GM19043 (cell line): ENCODE results near the gene CCDC201.

Source experiments
- ATAC-seq: cut with Tn5 transposase; IDR thresholded peaks from one replicate; pipeline ENCODE4 v1.9.1; 2021; ENCODE audit warnings: low read depth; ENCODE audit not compliant: unreplicated experiment

Gene CCDC201

DNA sequence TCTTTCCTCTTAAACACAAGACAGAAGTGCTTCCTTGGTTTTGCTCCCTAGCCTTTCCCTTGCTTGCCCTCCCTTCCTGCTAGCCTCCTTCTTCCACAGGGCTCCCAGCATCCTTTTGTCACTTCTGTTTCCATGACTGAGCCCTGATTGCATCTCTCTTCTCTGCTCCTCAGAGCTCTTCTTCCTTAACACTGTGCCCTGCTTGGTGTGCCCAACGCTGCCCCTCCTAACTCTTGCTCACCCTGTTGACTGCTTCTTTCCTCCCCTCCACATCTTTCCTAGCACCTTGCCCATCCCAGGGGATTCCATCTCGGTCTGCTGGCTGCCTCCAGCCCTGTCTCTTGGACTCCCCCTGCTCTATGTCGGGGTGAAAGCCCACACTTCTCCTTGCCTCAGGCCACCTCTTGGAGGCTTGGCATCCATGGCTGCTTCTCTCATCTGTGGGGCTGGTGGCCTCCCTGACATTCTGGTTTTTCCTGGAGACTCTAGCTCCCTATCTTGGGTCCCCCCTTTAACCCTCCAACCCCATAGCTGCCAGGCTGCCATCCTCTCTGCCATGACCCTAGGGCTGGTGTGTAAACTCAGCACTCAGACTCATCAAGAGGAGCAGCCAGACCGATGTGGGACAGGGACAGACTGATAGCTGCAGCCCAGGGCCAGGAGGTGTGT, 21.2 kb upstream of the CCDC201 start:
- no peak for ATAC-seq

DNA sequence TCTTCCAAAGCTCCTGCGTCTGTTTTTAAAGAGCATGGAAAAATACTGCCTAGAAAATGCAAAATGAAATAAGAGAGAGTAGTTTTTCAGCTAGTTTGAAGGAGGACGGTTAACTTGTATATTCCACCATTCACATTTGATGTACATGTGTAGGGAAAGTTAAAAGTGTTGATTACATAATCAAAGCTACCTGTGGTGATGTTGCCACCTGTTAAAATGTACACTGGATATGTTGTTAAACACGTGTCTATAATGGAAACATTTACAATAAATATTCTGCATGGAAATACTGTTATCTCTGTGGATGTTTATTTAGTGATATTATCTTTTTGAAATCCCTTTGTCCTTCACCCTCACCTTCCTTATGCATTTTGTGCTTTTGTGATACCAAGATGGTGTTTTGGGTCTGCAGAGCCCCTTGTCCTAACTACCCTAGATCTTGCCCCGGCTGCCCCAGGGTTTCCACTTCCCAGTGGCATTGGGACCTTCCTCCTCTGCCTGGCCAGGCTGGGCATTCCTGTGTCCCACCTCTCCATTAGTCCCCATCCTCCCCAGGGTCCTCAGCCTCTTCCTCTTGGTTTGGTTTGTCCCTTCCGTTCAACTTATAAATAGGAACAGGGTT, 20.6 kb upstream of the CCDC201 start:
- ATAC-seq, result no peak

GRCh38 chr7:45892407-45893035, 19.6 kb upstream of the CCDC201 start:
- ATAC-seq, result no peak

DNA sequence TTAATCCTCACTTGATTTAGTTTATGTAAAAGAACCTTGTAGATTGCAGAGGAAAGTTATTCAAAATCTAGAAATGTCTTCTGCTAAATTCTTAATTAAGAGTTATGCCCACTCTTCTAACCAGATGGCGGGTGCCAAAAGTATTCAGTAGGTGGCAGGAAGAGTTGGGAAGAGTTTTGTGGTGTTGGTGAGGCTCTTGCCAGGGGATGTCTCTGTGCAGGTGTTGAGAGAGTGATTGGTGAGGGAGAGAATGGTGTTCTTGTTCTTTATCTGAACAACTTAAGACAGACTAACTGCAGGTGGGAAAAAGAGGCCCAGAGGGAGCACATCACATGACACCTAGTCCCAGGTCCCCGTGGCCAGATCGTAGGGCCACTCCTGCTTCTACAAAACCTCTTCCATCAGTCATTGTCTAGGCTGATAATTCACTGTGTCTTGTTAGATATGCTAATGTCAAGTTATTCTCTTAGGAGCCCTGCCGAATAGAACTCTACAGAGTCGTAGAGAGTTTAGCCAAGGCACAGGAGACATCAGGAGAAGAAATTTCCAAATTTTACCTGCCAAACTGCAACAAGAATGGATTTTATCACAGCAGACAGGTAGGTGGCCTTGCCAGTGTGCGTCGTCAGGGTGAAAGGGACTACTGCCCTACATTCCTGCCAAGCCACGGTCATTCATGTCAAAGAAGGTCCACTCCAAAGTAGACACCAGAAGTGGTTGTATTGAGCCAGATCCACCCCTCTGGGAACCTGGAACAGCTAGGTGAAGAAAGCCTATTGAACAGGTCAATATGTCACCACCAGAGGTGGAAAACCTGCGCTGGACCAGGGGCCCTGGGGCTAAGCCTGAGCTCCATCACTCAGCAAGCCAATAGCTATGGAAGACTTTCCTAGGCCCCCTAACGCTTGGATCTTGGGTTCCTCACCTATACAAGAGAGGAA, 18.9 kb upstream of the CCDC201 start:
- no peak for ATAC-seq

GRCh38 chr7:45890902-45891461, 18.1 kb upstream of the CCDC201 start:
- ATAC-seq, result no peak

GRCh38 chr7:45890125-45890901, 17.4 kb upstream of the CCDC201 start:
- ATAC-seq, result no peak

- ATAC-seq, result no peak
These were observed 16.6 kb upstream of the CCDC201 start for GRCh38 chr7:45889367-45890067.

DNA sequence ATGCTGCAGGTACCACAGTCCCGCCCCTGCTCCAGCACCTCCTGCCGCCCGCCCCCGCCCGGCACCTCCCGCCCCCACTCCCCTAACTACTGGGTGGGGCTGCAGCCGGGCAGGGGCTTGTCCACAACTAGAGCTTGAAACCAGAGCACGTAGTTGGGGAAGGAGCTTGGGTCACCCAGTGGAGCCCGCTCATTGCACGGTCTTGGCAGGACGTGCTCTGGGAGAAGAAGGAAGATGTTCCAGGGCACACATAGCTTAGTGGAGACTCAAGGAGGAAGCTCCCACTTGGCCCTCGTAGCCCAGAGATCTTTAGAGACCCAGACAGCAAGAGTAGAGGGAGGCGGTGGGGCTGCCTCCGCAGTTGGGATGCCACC, 16.1 kb upstream of the CCDC201 start:
- ATAC-seq, result no peak

GRCh38 chr7:45888185-45888992, 15.5 kb upstream of the CCDC201 start, which contains the start of gene IGFBP1:
Gene IGFBP1, plus strand, starts transcription at chr7:45888488. Its CDS starts 165 bp downstream, at chr7:45888653.
- ATAC-seq, result no peak

DNA sequence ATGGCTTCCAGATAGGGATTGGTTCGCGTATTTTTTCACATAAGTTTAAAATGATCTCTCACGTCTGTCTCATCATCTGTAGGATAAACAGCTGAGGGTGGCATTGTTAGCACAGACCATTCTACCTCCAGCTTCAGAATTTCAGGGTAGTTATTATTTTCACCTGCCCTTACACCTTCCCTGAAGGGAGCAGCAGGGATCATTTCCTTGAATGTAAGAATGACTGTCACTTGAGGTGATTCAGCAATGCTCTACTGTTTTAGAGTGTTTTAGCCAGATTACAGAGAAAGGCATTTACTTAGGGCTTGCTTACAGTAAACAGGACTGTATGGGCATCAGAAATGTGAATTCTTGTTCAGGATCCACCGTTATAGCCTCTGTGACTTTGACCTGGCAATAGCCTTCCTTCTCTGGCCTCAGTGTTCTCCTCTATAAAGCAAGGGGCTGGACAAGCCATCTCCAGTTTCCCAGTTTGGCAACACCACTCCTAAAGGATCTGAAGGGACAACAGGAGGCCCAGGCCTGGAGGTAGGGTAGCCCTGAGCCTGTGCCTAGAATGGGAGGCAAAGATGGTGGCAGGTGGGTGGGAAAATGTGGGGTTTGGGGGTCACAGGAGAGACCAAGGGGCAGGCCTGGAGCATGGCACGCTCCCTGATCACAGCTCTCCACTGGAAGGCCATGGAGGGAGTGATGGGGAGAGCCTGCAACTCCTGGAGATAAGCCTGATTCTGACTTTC, 14.2 kb upstream of the CCDC201 start:
- no peak for ATAC-seq

DNA sequence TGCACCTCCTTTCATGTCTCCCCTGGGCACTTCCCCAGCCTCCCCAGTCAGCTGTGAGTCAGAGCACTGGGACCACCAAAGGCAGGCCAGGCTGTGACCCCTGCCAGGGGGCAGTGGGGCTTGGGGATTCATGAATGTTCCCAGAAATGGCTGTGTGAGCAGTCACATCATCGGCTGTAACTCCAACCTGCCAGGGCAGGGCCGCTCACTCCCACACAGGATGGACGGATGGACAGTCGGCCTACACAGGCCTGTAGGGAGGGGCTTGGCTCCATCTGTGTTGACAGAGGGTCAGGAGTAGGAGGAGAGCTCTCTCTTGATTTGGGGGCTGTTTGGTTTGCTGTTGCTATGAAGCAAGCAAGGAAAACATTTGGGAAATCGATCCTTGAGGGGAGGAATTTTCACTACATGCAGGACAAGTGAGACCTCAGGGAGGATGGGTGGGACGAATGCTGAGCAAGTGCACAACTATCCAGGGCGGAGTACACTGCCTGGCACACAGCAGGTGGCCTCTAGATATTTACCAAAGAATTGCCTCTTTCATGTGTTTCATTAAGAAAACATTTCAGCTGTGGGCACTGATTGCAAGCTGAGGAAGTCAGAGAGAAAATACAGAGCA, 12.5 kb upstream of the CCDC201 start:
- no peak for ATAC-seq

DNA sequence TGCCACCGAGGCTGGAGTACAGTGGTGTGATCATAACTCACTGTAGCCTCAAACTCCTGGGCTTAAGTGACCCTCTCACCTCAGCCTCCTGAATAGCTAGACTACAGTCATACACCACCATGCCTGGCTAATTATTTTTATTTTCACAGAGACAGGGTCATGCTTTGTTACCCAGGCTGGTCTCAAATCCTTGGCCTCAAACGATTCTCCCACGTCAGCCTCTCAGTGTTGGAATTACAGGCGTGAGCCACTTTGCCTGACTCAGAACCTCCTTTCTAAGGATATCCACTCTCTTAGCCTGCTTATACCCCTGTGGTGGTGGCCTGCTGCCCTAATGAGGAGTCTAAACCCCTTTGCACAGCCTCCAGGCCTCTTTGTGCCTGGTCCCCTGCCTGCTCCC, 11.3 kb upstream of the CCDC201 start:
- no peak for ATAC-seq

DNA sequence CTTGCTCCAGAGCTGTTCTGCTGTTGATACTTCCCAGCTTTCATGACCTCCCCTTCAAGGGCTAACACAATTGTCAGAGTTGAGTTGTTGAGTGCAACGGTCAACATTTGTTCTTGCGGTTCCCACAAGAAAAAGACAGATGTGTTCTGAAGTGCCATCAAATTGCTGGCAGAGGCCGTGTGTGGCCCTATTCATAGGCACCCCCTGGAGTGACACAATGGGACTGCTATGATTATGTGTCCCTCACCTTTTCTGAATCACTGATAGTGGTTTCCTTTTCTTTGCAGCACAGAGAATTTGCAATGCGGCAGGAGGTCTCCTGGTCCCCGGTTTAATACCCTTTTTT, 9.6 kb upstream of the CCDC201 start:
- no peak for ATAC-seq

DNA sequence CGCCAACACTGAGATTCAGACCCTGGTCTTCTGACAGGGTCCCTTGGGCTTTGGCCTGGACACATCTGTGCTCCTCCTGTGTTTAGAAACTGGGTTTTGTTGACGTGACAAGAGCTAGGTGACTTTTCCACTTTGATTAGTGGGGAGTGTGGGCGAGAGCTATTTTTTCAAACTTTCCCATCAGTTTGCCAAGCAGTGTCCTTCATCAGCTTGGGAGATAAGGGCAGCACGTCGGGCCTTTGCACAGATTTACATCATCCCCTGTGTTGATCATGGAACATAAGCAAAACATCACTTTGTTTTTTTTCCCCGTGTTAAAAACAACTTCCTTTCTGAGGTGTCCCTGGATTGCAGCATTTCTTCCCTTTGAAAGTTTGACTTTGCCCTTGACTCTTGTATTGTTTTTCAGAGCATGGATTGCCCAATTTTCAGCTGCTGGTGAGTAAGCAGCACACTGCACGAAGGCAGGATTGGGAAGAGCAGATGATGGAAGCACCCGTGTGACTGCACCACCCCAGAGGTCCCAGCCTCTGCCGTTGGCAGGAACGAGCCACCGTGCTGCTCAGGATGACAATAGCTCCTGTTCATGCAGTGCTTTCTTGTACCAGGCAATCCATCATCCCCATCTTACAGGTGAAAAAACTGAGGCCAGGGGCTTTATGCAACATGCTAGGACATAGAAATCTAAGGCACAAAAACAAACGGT, 9.0 kb upstream of the CCDC201 start:
- no peak for ATAC-seq

DNA sequence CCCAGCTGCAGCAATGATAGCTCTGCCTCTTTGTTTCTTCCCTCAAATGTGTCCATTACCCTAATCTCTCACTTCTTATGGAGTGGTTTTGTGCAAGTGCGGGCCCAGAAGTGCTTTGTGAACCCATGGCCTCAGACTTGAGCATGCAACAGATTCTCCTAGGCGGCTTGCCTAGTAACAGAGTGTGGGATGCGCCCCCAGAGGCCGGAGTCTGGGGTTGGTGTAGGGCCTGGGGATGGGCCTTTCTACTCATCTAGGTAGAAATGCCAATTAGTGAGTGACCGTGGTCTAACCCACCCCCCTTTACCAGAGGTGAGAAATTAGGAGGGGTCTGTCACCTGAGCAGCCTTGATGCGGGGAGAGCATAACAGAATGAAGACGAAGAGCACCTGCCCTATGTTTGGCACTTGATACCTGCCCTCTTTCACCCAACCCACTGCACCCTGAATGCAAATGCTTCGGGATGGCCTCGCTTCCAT, 8.4 kb upstream of the CCDC201 start:
- ATAC-seq, result no peak

GRCh38 chr7:45880433-45880860, 7.6 kb upstream of the CCDC201 start:
- no peak for ATAC-seq
